ENCODE measurements around the gene SRM. TPM values are rescaled to one million over a fixed set of nuclear protein-coding genes. Genes with fewer than 3 reads are reported as not detected.

SRM gene
- total and polyA plus RNA-seq, 2 of the 13 experiments (the other 11 are each of a cell fraction or from before 2014, with no cell fraction given), result 27.9 to 31.8 TPM

- TF ChIP-seq, protein P1, sequence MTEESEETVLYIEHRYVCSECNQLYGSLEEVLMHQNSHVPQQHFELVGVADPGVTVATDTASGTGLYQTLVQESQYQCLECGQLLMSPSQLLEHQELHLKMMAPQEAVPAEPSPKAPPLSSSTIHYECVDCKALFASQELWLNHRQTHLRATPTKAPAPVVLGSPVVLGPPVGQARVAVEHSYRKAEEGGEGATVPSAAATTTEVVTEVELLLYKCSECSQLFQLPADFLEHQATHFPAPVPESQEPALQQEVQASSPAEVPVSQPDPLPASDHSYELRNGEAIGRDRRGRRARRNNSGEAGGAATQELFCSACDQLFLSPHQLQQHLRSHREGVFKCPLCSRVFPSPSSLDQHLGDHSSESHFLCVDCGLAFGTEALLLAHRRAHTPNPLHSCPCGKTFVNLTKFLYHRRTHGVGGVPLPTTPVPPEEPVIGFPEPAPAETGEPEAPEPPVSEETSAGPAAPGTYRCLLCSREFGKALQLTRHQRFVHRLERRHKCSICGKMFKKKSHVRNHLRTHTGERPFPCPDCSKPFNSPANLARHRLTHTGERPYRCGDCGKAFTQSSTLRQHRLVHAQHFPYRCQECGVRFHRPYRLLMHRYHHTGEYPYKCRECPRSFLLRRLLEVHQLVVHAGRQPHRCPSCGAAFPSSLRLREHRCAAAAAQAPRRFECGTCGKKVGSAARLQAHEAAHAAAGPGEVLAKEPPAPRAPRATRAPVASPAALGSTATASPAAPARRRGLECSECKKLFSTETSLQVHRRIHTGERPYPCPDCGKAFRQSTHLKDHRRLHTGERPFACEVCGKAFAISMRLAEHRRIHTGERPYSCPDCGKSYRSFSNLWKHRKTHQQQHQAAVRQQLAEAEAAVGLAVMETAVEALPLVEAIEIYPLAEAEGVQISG (CRISPR knock-in tag; IDR thresholded peaks at IDR 0.05), result peak; percentile 79
- 0 out of 2 replicates have a peak, but pooled peaks have one; percentile 55 for TF ChIP-seq ZSCAN12 (CRISPR knock-in tag; IDR thresholded peaks at IDR 0.05)
- TF ChIP-seq, protein P2, sequence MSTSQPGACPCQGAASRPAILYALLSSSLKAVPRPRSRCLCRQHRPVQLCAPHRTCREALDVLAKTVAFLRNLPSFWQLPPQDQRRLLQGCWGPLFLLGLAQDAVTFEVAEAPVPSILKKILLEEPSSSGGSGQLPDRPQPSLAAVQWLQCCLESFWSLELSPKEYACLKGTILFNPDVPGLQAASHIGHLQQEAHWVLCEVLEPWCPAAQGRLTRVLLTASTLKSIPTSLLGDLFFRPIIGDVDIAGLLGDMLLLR (CRISPR knock-in tag; IDR thresholded peaks at IDR 0.05), result peak; percentile 88; the same call in 1 of the 2 replicates
- 0 out of 2 replicates have a peak, but pooled peaks have one; percentile 12 for TF ChIP-seq ZBTB1 (CRISPR knock-in tag; IDR thresholded peaks at IDR 0.05; ENCODE audit: borderline replicate concordance)
- 0 out of 2 replicates have a peak, but pooled peaks have one; percentile 40 for TF ChIP-seq TMF1 (CRISPR knock-in tag; IDR thresholded peaks at IDR 0.05; ENCODE audit: low read depth)
- TF ChIP-seq, protein P3, sequence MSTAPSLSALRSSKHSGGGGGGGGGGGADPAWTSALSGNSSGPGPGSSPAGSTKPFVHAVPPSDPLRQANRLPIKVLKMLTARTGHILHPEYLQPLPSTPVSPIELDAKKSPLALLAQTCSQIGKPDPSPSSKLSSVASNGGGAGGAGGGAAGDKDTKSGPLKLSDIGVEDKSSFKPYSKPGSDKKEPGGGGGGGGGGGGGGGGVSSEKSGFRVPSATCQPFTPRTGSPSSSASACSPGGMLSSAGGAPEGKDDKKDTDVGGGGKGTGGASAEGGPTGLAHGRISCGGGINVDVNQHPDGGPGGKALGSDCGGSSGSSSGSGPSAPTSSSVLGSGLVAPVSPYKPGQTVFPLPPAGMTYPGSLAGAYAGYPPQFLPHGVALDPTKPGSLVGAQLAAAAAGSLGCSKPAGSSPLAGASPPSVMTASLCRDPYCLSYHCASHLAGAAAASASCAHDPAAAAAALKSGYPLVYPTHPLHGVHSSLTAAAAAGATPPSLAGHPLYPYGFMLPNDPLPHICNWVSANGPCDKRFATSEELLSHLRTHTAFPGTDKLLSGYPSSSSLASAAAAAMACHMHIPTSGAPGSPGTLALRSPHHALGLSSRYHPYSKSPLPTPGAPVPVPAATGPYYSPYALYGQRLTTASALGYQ (CRISPR knock-in tag; IDR thresholded peaks at IDR 0.05), result peak; percentile 86
- TF ChIP-seq EHMT2 (IDR thresholded peaks at IDR 0.05; ENCODE audit: borderline replicate concordance, low read depth, low read length), result no peak
- TF ChIP-seq, protein P4, sequence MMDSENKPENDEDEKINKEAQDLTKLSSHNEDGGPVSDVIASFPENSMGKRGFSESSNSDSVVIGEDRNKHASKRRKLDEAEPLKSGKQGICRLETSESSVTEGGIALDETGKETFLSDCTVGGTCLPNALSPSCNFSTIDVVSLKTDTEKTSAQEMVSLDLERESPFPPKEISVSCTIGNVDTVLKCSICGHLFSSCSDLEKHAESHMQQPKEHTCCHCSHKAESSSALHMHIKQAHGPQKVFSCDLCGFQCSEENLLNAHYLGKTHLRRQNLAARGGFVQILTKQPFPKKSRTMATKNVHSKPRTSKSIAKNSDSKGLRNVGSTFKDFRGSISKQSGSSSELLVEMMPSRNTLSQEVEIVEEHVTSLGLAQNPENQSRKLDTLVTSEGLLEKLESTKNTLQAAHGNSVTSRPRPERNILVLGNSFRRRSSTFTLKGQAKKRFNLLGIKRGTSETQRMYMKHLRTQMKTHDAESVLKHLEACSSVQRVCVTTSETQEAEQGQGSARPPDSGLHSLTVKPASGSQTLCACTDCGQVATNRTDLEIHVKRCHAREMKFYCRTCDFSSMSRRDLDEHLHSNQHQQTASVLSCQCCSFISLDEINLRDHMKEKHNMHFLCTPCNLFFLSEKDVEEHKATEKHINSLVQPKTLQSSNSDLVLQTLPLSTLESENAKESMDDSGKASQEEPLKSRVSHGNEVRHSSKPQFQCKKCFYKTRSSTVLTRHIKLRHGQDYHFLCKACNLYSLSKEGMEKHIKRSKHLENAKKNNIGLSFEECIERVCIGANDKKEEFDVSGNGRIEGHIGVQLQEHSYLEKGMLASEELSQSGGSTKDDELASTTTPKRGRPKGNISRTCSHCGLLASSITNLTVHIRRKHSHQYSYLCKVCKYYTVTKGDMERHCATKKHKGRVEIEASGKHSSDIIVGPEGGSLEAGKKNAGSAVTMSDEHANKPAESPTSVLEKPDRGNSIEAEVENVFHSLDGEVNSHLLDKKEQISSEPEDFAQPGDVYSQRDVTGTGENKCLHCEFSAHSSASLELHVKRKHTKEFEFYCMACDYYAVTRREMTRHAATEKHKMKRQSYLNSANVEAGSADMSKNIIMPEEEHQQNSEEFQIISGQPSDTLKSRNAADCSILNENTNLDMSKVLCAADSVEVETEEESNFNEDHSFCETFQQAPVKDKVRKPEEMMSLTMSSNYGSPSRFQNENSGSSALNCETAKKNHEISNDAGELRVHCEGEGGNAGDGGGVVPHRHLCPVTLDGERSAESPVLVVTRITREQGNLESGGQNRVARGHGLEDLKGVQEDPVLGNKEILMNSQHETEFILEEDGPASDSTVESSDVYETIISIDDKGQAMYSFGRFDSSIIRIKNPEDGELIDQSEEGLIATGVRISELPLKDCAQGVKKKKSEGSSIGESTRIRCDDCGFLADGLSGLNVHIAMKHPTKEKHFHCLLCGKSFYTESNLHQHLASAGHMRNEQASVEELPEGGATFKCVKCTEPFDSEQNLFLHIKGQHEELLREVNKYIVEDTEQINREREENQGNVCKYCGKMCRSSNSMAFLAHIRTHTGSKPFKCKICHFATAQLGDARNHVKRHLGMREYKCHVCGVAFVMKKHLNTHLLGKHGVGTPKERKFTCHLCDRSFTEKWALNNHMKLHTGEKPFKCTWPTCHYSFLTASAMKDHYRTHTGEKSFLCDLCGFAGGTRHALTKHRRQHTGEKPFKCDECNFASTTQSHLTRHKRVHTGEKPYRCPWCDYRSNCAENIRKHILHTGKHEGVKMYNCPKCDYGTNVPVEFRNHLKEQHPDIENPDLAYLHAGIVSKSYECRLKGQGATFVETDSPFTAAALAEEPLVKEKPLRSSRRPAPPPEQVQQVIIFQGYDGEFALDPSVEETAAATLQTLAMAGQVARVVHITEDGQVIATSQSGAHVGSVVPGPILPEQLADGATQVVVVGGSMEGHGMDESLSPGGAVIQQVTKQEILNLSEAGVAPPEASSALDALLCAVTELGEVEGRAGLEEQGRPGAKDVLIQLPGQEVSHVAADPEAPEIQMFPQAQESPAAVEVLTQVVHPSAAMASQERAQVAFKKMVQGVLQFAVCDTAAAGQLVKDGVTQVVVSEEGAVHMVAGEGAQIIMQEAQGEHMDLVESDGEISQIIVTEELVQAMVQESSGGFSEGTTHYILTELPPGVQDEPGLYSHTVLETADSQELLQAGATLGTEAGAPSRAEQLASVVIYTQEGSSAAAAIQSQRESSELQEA (CRISPR knock-in tag; IDR thresholded peaks at IDR 0.05; ENCODE audit: not compliant biosample characterization), result peak; percentile 88
- TF ChIP-seq ZNF543 (CRISPR knock-in tag; IDR thresholded peaks at IDR 0.05), result peak; percentile 91
- 0 out of 2 replicates have a peak, but pooled peaks have one; percentile 51 for TF ChIP-seq ZNF430 (CRISPR knock-in tag; IDR thresholded peaks at IDR 0.05)
- TF ChIP-seq ZNF136 (CRISPR knock-in tag; IDR thresholded peaks at IDR 0.05; ENCODE audit: low read depth), result no peak
Observed at GRCh38 chr1:11012260-11013159, 47.3 kb downstream of the SRM start, which contains the start of gene TARDBP (continued).
